Hepatocyte (in vitro differentiated cells): ENCODE data around the gene B4GALT5.

Source experiments
- EZH2 ChIP-seq: fragments of 200-600 bp; sonication (generic); IDR thresholded peaks from 2 replicates; pipeline ENCODE4 v1.6.1; 2016; ENCODE audit warnings: antibody characterized with exemption, mild to moderate bottlenecking, borderline replicate concordance
- EZH2phosphoT487 ChIP-seq: fragments of 200-600 bp; sonication (generic); IDR thresholded peaks from one replicate; pipeline ENCODE4 v1.6.1; 2018; ENCODE audit warnings: antibody characterized with exemption, mild to moderate bottlenecking, low read depth, moderate library complexity; ENCODE audit not compliant: unreplicated experiment, severe bottlenecking
- TF ChIP-seq, protein P1 (sequence below): fragments of 200-600 bp; sonication (generic); IDR thresholded peaks from 2 replicates; pipeline ENCODE4 v1.5.1; 2016; ENCODE audit warnings: antibody characterized with exemption, mild to moderate bottlenecking; ENCODE audit not compliant: poor library complexity

DNA sequence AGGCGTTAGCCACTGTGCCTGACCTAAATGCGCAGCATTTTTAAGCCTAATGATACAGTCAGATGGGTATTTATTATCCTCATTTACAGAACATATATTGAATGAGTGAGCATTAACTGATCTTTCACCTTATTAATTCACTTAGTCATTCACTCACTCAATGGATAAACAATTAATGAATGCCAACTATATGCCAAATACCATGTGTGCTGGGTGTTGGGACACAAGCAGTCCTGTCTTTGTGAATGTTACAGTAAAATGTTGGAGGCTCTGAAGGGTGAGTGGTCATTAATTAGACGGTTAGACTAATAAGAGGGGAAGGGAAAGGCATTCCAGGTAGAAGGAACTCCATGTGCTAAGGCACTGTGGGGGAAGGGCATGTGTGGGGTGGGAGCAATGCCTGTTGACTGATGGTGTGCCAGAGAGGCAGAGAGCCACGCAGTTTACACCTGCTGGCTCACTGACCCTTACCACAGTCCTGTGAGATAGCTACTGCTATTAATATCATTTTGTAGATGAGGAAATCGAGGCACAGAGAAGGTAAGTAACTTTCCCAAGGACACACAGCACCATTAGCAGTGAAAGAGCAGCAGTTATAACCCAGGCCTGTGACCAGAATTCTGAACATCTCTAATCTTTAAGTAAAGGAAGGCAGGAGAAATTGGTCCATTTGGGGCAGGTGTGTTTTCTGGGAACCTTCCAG is 38.7 kb upstream of the B4GALT5 start:
- TF ChIP-seq, protein P1, sequence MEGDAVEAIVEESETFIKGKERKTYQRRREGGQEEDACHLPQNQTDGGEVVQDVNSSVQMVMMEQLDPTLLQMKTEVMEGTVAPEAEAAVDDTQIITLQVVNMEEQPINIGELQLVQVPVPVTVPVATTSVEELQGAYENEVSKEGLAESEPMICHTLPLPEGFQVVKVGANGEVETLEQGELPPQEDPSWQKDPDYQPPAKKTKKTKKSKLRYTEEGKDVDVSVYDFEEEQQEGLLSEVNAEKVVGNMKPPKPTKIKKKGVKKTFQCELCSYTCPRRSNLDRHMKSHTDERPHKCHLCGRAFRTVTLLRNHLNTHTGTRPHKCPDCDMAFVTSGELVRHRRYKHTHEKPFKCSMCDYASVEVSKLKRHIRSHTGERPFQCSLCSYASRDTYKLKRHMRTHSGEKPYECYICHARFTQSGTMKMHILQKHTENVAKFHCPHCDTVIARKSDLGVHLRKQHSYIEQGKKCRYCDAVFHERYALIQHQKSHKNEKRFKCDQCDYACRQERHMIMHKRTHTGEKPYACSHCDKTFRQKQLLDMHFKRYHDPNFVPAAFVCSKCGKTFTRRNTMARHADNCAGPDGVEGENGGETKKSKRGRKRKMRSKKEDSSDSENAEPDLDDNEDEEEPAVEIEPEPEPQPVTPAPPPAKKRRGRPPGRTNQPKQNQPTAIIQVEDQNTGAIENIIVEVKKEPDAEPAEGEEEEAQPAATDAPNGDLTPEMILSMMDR, result no peak
- TF ChIP-seq EZH2phosphoT487 (no peak), EZH2 (no peak)
